Measurements from ENCODE around the gene ACVR1B.
A peak's percentile ranks its signal among the peaks of the same experiment; 100 is the strongest.

ACVR1B gene

DNA sequence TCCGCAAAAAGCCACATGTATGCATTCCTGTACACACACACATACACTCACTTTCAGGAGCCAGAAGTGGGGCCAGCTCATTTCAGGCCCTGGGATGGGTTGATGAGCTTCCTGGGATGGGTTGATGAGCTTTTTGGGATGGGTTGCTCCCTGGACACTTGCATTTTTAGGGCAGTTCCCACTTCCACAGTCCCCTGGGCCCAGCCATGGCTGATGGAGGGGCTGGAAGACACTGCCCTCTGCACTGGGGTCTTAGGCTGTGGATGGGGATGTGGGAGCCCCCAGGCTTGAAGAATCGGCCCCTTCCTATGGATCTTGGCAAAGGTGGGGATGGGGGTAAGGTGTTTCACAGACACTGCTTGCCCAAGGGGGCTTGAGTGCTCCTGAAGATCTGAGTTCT is 31.5 kb upstream of the ACVR1B start:
- no peak overlapping the region for H3K4me3 ChIP-seq (replicated peaks; ENCODE audit: low read depth, low read length)
- TF ChIP-seq, protein P1, sequence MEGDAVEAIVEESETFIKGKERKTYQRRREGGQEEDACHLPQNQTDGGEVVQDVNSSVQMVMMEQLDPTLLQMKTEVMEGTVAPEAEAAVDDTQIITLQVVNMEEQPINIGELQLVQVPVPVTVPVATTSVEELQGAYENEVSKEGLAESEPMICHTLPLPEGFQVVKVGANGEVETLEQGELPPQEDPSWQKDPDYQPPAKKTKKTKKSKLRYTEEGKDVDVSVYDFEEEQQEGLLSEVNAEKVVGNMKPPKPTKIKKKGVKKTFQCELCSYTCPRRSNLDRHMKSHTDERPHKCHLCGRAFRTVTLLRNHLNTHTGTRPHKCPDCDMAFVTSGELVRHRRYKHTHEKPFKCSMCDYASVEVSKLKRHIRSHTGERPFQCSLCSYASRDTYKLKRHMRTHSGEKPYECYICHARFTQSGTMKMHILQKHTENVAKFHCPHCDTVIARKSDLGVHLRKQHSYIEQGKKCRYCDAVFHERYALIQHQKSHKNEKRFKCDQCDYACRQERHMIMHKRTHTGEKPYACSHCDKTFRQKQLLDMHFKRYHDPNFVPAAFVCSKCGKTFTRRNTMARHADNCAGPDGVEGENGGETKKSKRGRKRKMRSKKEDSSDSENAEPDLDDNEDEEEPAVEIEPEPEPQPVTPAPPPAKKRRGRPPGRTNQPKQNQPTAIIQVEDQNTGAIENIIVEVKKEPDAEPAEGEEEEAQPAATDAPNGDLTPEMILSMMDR (IDR thresholded peaks at IDR 0.05; ENCODE audit: low read depth, low read length, missing control alignments): no peak
- no peak for DNase-seq (ENCODE audit: extremely low read depth, low read depth)

DNA sequence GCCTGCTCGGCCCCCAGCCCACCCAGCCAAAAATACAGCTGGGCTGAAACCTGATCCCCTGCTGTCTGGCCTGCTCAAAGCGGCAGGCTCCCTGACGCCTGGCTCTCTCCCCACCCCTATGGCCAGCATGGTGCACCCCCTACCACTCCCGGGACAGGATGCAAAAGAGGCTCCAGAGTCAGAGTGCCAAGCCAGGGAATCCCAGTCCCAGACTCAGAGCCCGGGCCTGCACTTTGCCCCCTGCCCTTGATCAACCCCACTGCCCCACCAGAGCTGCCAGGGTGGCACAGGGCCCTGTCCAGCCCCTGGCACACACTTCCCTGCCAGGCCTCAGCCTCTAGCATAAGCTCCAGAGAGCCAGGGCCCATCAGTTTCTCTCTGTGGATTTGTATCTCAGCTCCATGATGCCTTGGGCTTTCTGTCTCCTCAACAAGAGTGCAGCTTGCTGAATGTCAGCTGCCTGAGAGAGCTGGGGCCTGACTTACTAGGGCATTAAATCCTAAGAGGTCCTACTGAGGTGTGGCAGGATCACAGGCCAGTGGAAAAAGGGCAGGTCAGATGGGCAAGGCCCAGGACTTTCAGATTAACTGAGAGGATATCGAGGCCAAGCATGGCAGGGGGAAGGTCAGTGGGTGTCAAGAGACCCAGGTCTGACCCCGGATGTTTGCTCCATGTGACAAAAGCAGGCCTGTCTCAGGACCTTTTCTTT is 30.3 kb upstream of the ACVR1B start:
- DNase-seq (ENCODE audit: extremely low read depth, low read depth): no peak
- no peak overlapping the region for H3K4me3 ChIP-seq (replicated peaks; ENCODE audit: low read depth, low read length)
- TF ChIP-seq, protein P1 (IDR thresholded peaks at IDR 0.05; ENCODE audit: low read depth, low read length, missing control alignments): no peak

DNA sequence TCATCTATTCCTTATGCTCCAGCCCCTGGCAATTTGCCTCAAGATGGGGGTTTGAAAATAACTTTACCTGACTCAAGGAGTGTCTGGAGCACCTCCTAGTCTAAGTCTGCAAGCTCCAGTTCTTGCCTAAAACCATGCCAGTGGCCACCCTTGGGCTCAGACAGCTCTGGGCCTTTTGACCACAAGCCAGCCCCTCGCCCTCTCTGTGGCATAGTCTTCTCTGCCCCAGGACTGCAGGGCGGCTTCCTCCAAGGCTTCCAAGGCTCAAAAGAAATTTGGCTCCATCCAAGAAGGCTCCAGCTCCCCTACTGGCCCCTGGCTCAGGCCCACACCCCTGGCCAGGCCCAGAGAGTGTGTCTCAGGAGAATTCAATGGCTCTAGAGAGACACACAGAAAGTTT is 29.4 kb upstream of the ACVR1B start:
- no peak overlapping the region for H3K4me3 ChIP-seq (replicated peaks; ENCODE audit: low read depth, low read length)
- no peak for DNase-seq (ENCODE audit: extremely low read depth, low read depth)
- TF ChIP-seq, protein P1 (IDR thresholded peaks at IDR 0.05; ENCODE audit: low read depth, low read length, missing control alignments): no peak

DNA sequence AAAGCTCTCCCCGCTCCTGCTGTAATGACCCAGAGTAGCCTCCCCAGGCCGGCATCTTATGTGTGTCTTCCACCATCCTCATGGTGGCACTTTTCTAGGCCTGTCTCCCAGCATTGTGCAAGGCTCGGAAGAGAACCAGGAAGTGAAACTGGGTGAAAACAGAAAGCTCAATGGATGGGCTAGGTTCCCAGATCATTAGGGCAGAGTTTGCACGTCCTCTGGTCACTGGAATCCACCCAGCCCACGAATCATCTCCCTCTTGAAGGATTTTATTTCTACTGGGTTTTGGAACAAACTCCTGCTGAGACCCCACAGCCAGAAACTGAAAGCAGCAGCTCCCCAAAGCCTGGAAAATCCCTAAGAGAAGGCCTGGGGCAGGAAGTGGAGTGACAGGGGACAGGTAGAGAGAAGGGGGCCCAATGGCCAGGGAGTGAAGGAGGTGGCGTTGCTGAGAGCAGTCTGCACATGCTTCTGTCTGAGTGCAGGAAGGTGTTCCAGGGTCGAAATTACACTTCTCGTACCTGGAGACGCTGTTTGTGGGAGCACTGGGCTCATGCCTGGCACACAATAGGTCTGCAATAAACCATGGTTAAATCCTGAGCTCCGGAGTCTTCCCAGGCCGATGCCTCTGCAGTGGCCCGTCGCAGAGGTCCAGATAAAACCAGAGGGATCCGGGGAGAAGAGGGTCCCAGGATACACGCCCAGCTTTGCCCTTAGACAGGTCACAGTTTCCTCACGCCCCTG is 28.6 kb upstream of the ACVR1B start:
- TF ChIP-seq, protein P1 (IDR thresholded peaks at IDR 0.05; ENCODE audit: low read depth, low read length, missing control alignments): no peak
- DNase-seq (ENCODE audit: extremely low read depth, low read depth): no peak
- H3K4me3 ChIP-seq (replicated peaks; ENCODE audit: low read depth, low read length): no peak overlapping the region

DNA sequence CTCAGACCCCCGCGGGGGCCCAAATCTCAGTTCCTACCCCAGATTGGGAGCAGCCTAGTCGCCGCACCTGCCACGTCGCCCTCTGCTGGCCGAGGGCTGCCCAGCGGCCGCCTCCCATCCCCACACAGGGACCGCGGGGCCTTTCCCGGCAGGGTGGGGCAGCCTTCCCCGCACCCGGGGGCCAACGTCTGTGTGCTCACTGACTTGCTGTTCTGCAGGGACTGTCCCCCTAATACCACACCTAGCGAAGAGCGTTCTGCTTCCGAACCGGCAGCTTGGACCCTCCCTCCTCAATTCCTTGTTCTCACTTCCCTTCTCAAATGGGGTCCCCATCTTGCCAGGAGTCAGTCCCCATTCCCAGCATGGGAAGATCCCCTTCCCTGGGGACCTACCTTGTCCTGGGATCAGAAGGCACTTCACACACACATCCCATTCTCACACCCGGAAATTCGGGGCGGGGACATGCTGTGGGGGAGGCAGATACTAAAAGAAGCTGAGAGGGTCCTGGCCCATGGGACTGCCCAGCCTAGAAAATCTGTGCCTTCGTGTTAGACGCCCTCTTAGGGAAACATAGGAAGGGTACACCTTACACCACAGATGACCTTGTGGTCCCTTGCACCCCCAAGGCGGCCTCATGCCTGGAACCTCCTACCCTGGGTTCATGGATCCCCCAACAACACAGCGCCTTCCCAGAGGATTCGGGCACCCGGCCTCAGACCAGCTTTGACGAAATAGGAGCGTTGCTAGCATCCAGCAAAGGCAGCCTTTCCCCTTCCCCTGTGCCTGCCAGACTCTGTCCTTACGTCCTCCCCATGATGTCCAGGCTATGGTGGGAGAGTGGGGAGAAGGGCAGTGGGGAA is 27.8 kb upstream of the ACVR1B start:
- TF ChIP-seq, protein P1 (IDR thresholded peaks at IDR 0.05; ENCODE audit: low read depth, low read length, missing control alignments): peak; percentile 94
- DNase-seq (ENCODE audit: extremely low read depth, low read depth): no peak
- H3K4me3 ChIP-seq (replicated peaks; ENCODE audit: low read depth, low read length): no peak overlapping the region

DNA sequence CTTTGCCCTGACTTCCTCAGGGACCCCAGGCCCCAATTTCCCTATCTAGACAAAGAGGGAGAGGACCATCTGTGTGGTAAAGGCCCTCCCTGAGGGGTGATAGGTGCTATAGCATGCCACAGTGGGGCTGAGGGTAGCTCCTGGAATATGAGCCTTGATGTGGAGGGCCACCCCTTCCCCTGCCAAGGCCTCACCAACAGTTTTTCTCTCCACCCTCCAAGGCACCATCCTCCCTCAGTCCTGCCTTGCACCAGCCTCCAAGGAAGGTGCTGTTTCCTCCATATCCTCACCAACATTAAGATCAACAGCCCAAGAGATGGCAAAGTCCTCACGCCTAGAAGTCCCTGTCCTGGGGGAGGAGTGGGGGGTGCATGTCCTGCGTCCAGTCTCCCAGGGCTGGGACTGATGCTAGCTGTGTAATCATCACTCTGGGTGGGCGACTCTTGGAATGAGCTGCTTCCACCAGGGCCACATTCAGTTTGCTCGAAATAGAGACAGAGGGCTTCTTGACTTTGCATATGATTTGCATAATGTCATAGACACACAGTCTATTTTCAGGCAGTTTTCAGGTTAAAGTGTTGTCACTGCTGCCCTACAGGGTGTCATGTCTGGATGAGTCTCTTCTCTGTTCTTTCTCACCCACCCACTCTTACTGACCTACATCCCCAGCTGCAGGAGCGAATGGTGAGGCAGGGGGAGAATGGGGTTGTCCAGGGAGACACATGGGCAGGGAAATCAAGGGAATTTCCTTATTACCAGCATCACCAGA is 26.8 kb upstream of the ACVR1B start:
- H3K4me3 ChIP-seq (replicated peaks; ENCODE audit: low read depth, low read length): no peak overlapping the region
- no peak for DNase-seq (ENCODE audit: extremely low read depth, low read depth)
- TF ChIP-seq, protein P1 (IDR thresholded peaks at IDR 0.05; ENCODE audit: low read depth, low read length, missing control alignments): no peak

All from HFF-Myc (cell line).